Measurements from ENCODE around the gene FRY. TPM values are rescaled to one million over a fixed set of nuclear protein-coding genes. Genes with fewer than 3 reads are reported as not detected.

The FRY gene
- total and polyA plus RNA-seq, 9 of the 15 experiments (the other 6 are each of a cell fraction or from before 2014, with no cell fraction given): 0.03 to 0.31 (median 0.11) TPM; not detected in 3

DNA sequence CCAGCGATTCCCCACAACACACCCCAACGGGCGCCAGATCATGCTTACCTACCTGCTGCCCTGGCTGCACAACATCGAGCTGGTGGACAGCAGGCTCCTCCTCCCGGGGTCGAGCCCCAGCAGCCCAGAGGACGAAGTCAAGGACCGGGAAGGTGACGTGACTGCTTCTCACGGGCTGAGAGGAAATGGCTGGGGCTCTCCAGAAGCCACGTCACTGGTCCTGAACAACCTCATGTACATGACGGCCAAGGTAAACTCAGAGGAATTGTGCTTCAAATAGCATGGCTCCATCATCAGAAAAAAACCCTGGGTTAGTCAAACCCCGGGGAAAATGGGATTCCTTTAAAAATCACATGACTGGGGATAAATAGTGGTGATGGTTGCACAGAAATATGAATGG is 177.3 kb downstream of the FRY start:
- H3K36me3 ChIP-seq (ENCODE audit: control insufficient read depth, insufficient read depth, low read length): no peaks in the 10 kb centered on the region
- FAIRE-seq: no peak
- in situ Hi-C loops (cut with MboI) (no loop called here), intact Hi-C loops (cut with micrococcal nuclease) (no loop called here)
- H2AFZ ChIP-seq (ENCODE audit: low read depth, low read length): no peak overlapping the region
- no peak overlapping the region for H3K4me2 ChIP-seq (ENCODE audit: insufficient read depth, low read length)
- TF ChIP-seq GTF2A2 (tag; IDR thresholded peaks at IDR 0.05) (no peak), ADNP (tag; IDR thresholded peaks at IDR 0.05) (no peak), NR1H2 (CRISPR knock-in tag; IDR thresholded peaks at IDR 0.05) (no peak), CREM (IDR thresholded peaks at IDR 0.05; ENCODE audit: low read depth) (no peak), DACH1 (IDR thresholded peaks at IDR 0.05; ENCODE audit: partially characterized antibody) (no peak), ZFX (CRISPR knock-in tag; IDR thresholded peaks at IDR 0.05) (no peak), NFATC3 (IDR thresholded peaks at IDR 0.05) (no peak), KAT8 (IDR thresholded peaks at IDR 0.05; ENCODE audit: low read depth) (no peak), CSDE1 (IDR thresholded peaks at IDR 0.05) (no peak), KLF6 (CRISPR knock-in tag; IDR thresholded peaks at IDR 0.05; ENCODE audit: borderline replicate concordance) (no peak), PHF21A (IDR thresholded peaks at IDR 0.05; ENCODE audit: borderline replicate concordance, low read depth) (no peak), HDAC1 (IDR thresholded peaks at IDR 0.05) (no peak), HCFC1 (IDR thresholded peaks at IDR 0.05; ENCODE audit: low read depth, low read length) (no peak), ZNF140 (CRISPR knock-in tag; IDR thresholded peaks at IDR 0.05) (no peak)
- H3K27ac ChIP-seq (ENCODE audit: extremely low read depth, low read depth, low read length): no peak overlapping the region
- WGBS (ENCODE audit: insufficient coverage, low coverage, missing lambda C conversion rate): 5% methylated on average over 11 of the region's 13 CpGs
- ChIA-PET POLR2A (no interaction called here), CTCF (ENCODE audit: low intra/inter-chr PET ratio) (no interaction called here)
- no peaks in the 10 kb centered on the region for H3K9me3 ChIP-seq (replicated peaks; ENCODE audit: control insufficient read depth, insufficient read depth, low read depth, low read length)
- no peaks in the 10 kb centered on the region for H3K79me2 ChIP-seq (ENCODE audit: control insufficient read depth, insufficient read depth, low read length)
- no peaks in the 10 kb centered on the region for H4K20me1 ChIP-seq (replicated peaks; ENCODE audit: control insufficient read depth, insufficient read depth, low read length)
- H3K4me3 ChIP-seq: no peak overlapping the region
- no peak for DNase-seq (ENCODE audit: extremely low read depth in 1 of 4, low spot score in 3 of 4)
- H3K9me1 ChIP-seq (ENCODE audit: control insufficient read depth, insufficient read depth, low read length): no peaks in the 10 kb centered on the region
- no peaks in the 10 kb centered on the region for H3K4me1 ChIP-seq (replicated peaks in 1 of 2; ENCODE audit: control insufficient read depth in 2 of 2, insufficient read depth in 2 of 2, low read length in 2 of 2)
- no TSS peak for BruUV-seq (replicated peaks)
- peaks cover 0 to 12% of the 10 kb centered on the region in 2 experiments; a peak in 3 of 5 replicates for H3K27me3 ChIP-seq (ENCODE audit: control insufficient read depth in 2 of 2, insufficient read depth in 2 of 2, low read length in 2 of 2)
- no peak overlapping the region for H3K9ac ChIP-seq (ENCODE audit: insufficient read depth in 1 of 2, low read depth in 2 of 2, low read length in 2 of 2)
- ATAC-seq: no peak

Data from K562 (cell line).